ENCODE data around the gene NKIRAS2.
"Not testable (repeated sequence)": the region's sequence is repeated elsewhere in the genome, so short reads cannot be mapped to it uniquely, and the experiment has no call there.

NKIRAS2 gene

GRCh38 chr17:42001729-42002128 lies 18.2 kb upstream of the NKIRAS2 start:
- Histone ChIP-seq H3K9me3 (ENCODE audit: low read length) (no peaks in the 10 kb centered on the region), H3K4me1 (ENCODE audit: insufficient read depth, low read length) (peaks cover 5% of the 10 kb centered on the region), H3K27me3 (ENCODE audit: control insufficient read depth in 1 of 2, insufficient read depth in 2 of 2, low read length in 2 of 2) (no peaks in the 10 kb centered on the region), H3K4me3 (ENCODE audit: low read depth in 1 of 2, low read length in 2 of 2) (no peak overlapping the region), H3K9ac (ENCODE audit: low read length) (no peak overlapping the region), H3K36me3 (ENCODE audit: insufficient read depth, low read length) (peaks cover 42% of the 10 kb centered on the region), H3K27ac (ENCODE audit: low read depth, low read length) (no peak overlapping the region)

GRCh38 chr17:42002175-42002791 lies 17.6 kb upstream of the NKIRAS2 start:
- Histone ChIP-seq H3K27ac (ENCODE audit: low read depth, low read length) (no peak overlapping the region), H3K4me1 (ENCODE audit: insufficient read depth, low read length) (peaks cover 5% of the 10 kb centered on the region), H3K27me3 (ENCODE audit: control insufficient read depth in 1 of 2, insufficient read depth in 2 of 2, low read length in 2 of 2) (no peaks in the 10 kb centered on the region), H3K9ac (ENCODE audit: low read length) (no peak overlapping the region), H3K36me3 (ENCODE audit: insufficient read depth, low read length) (peaks cover 36% of the 10 kb centered on the region), H3K4me3 (ENCODE audit: low read depth in 1 of 2, low read length in 2 of 2) (no peak overlapping the region), H3K9me3 (ENCODE audit: low read length) (no peaks in the 10 kb centered on the region)

- H3K27me3 ChIP-seq (ENCODE audit: control insufficient read depth in 1 of 2, insufficient read depth in 2 of 2, low read length in 2 of 2) = no peaks in the 10 kb centered on the region
- H3K4me3 ChIP-seq (ENCODE audit: low read depth in 1 of 2, low read length in 2 of 2) = no peak overlapping the region
- no peaks in the 10 kb centered on the region for H3K9me3 ChIP-seq (ENCODE audit: low read length)
- H3K9ac ChIP-seq (ENCODE audit: low read length) = no peak overlapping the region
- H3K27ac ChIP-seq (ENCODE audit: low read depth, low read length) = no peak overlapping the region
- peaks cover 30% of the 10 kb centered on the region for H3K36me3 ChIP-seq (ENCODE audit: insufficient read depth, low read length)
- peaks cover 5% of the 10 kb centered on the region for H3K4me1 ChIP-seq (ENCODE audit: insufficient read depth, low read length)
Observed at GRCh38 chr17:42002792-42003301, 17.0 kb upstream of the NKIRAS2 start.

GRCh38 chr17:42005166-42005565 lies 14.7 kb upstream of the NKIRAS2 start:
- peaks cover 11% of the 10 kb centered on the region for H3K4me1 ChIP-seq (ENCODE audit: insufficient read depth, low read length)
- no peaks in the 10 kb centered on the region for H3K9me3 ChIP-seq (ENCODE audit: low read length)
- H3K27ac ChIP-seq (ENCODE audit: low read depth, low read length) = no peak overlapping the region
- H3K9ac ChIP-seq (ENCODE audit: low read length) = no peak overlapping the region
- no peak overlapping the region for H3K4me3 ChIP-seq (ENCODE audit: low read depth in 1 of 2, low read length in 2 of 2)
- H3K36me3 ChIP-seq (ENCODE audit: insufficient read depth, low read length) = peaks cover 16% of the 10 kb centered on the region
- H3K27me3 ChIP-seq (ENCODE audit: control insufficient read depth in 1 of 2, insufficient read depth in 2 of 2, low read length in 2 of 2) = no peaks in the 10 kb centered on the region

- H3K27me3 ChIP-seq (ENCODE audit: control insufficient read depth in 1 of 2, insufficient read depth in 2 of 2, low read length in 2 of 2) = no peaks in the 10 kb centered on the region
- H3K9me3 ChIP-seq (ENCODE audit: low read length) = no peaks in the 10 kb centered on the region
- H3K36me3 ChIP-seq (ENCODE audit: insufficient read depth, low read length) = no peaks in the 10 kb centered on the region
- H3K4me3 ChIP-seq (ENCODE audit: low read depth in 1 of 2, low read length in 2 of 2) = no peak overlapping the region
- H3K4me1 ChIP-seq (ENCODE audit: insufficient read depth, low read length) = peaks cover 21% of the 10 kb centered on the region
- H3K9ac ChIP-seq (ENCODE audit: low read length) = no peak overlapping the region
- no peak overlapping the region for H3K27ac ChIP-seq (ENCODE audit: low read depth, low read length)
Observed at GRCh38 chr17:42009170-42009569, 10.7 kb upstream of the NKIRAS2 start.

GRCh38 chr17:42010266-42010680 lies 9.6 kb upstream of the NKIRAS2 start:
- peaks cover 21% of the 10 kb centered on the region for H3K4me1 ChIP-seq (ENCODE audit: insufficient read depth, low read length)
- not testable (repeated sequence) for H3K27ac ChIP-seq (ENCODE audit: low read depth, low read length); H3K9me3 ChIP-seq (ENCODE audit: low read length); H3K9ac ChIP-seq (ENCODE audit: low read length); H3K36me3 ChIP-seq (ENCODE audit: insufficient read depth, low read length); H3K4me3 ChIP-seq (ENCODE audit: low read depth in 1 of 2, low read length in 2 of 2); H3K27me3 ChIP-seq (ENCODE audit: control insufficient read depth in 1 of 2, insufficient read depth in 2 of 2, low read length in 2 of 2)

- Histone ChIP-seq H3K9me3 (ENCODE audit: low read length) (no peaks in the 10 kb centered on the region), H3K36me3 (ENCODE audit: insufficient read depth, low read length) (no peaks in the 10 kb centered on the region), H3K27ac (ENCODE audit: low read depth, low read length) (no peak overlapping the region), H3K27me3 (ENCODE audit: control insufficient read depth in 1 of 2, insufficient read depth in 2 of 2, low read length in 2 of 2) (no peaks in the 10 kb centered on the region), H3K4me3 (ENCODE audit: low read depth in 1 of 2, low read length in 2 of 2) (no peak overlapping the region), H3K4me1 (ENCODE audit: insufficient read depth, low read length) (peaks cover 29% of the 10 kb centered on the region), H3K9ac (ENCODE audit: low read length) (no peak overlapping the region)
Observed at GRCh38 chr17:42010898-42011516, 8.9 kb upstream of the NKIRAS2 start.

GRCh38 chr17:42012363-42012762 lies 7.5 kb upstream of the NKIRAS2 start:
- H3K27ac ChIP-seq (ENCODE audit: low read depth, low read length); H3K4me3 ChIP-seq (ENCODE audit: low read depth in 1 of 2, low read length in 2 of 2); H3K27me3 ChIP-seq (ENCODE audit: control insufficient read depth in 1 of 2, insufficient read depth in 2 of 2, low read length in 2 of 2); H3K9me3 ChIP-seq (ENCODE audit: low read length); H3K9ac ChIP-seq (ENCODE audit: low read length); H3K36me3 ChIP-seq (ENCODE audit: insufficient read depth, low read length): not testable (repeated sequence)
- H3K4me1 ChIP-seq (ENCODE audit: insufficient read depth, low read length) = peaks cover 32% of the 10 kb centered on the region

GRCh38 chr17:42013740-42014139 lies 6.2 kb upstream of the NKIRAS2 start:
- peaks cover 32% of the 10 kb centered on the region for H3K4me1 ChIP-seq (ENCODE audit: insufficient read depth, low read length)
- not testable (repeated sequence) for H3K27ac ChIP-seq (ENCODE audit: low read depth, low read length)

GRCh38 chr17:42016411-42016831 lies 3.5 kb upstream of the NKIRAS2 start:
- H3K9me3 ChIP-seq (ENCODE audit: low read length) = no peaks in the 10 kb centered on the region
- H3K27me3 ChIP-seq (ENCODE audit: control insufficient read depth in 1 of 2, insufficient read depth in 2 of 2, low read length in 2 of 2) = no peaks in the 10 kb centered on the region
- H3K36me3 ChIP-seq (ENCODE audit: insufficient read depth, low read length) = no peaks in the 10 kb centered on the region
- H3K9ac ChIP-seq (ENCODE audit: low read length) = peak overlapping the region; percentile 88
- H3K4me1 ChIP-seq (ENCODE audit: insufficient read depth, low read length) = peaks cover 37% of the 10 kb centered on the region
- peak overlapping the region; percentile 86 for H3K27ac ChIP-seq (ENCODE audit: low read depth, low read length)
- peak overlapping the region; percentile 73 to 92 for H3K4me3 ChIP-seq (ENCODE audit: low read depth in 1 of 2, low read length in 2 of 2)

More at GRCh38 chr17:42013740-42014139, 6.2 kb upstream of the NKIRAS2 start:
- H3K27me3 ChIP-seq (ENCODE audit: control insufficient read depth in 1 of 2, insufficient read depth in 2 of 2, low read length in 2 of 2); H3K36me3 ChIP-seq (ENCODE audit: insufficient read depth, low read length); H3K9me3 ChIP-seq (ENCODE audit: low read length); H3K4me3 ChIP-seq (ENCODE audit: low read depth in 1 of 2, low read length in 2 of 2); H3K9ac ChIP-seq (ENCODE audit: low read length): not testable (repeated sequence)

- peak within 1 kb of the TSS; percentile 73 to 92 for H3K4me3 ChIP-seq (ENCODE audit: low read depth in 1 of 2, low read length in 2 of 2)
- H3K27me3 ChIP-seq (ENCODE audit: control insufficient read depth in 1 of 2, insufficient read depth in 2 of 2, low read length in 2 of 2) = no peaks in the 10 kb centered on the region
- H3K4me1 ChIP-seq (ENCODE audit: insufficient read depth, low read length) = peaks cover 38% of the 10 kb centered on the region
- peaks cover 2% of the 10 kb centered on the region for H3K36me3 ChIP-seq (ENCODE audit: insufficient read depth, low read length)
- H3K9ac ChIP-seq (ENCODE audit: low read length) = peak within 1 kb of the TSS; percentile 88
- no peaks in the 10 kb centered on the region for H3K9me3 ChIP-seq (ENCODE audit: low read length)
- peak within 1 kb of the TSS; percentile 86 for H3K27ac ChIP-seq (ENCODE audit: low read depth, low read length)
Observed at GRCh38 chr17:42016941-42017865, 2.7 kb upstream of the NKIRAS2 start, which contains the start of gene DNAJC7. Gene DNAJC7, minus strand, starts transcription at chr17:42017439. Its CDS starts 23 bp downstream, at chr17:42017416.

All from muscle layer of colon (tissue), 2 donors.